HG02938 (cell line): ENCODE data around the gene HOATZ.

Experiments
- ATAC-seq: cut with Tn5 transposase; IDR thresholded peaks from one replicate; pipeline ENCODE4 v1.9.1; 2021; ENCODE audit warnings: mild to moderate bottlenecking, moderate library complexity; ENCODE audit not compliant: unreplicated experiment

HOATZ gene

GRCh38 chr11:111548525-111548924 lies 33.9 kb downstream of the HOATZ start:
- no peak for ATAC-seq

DNA sequence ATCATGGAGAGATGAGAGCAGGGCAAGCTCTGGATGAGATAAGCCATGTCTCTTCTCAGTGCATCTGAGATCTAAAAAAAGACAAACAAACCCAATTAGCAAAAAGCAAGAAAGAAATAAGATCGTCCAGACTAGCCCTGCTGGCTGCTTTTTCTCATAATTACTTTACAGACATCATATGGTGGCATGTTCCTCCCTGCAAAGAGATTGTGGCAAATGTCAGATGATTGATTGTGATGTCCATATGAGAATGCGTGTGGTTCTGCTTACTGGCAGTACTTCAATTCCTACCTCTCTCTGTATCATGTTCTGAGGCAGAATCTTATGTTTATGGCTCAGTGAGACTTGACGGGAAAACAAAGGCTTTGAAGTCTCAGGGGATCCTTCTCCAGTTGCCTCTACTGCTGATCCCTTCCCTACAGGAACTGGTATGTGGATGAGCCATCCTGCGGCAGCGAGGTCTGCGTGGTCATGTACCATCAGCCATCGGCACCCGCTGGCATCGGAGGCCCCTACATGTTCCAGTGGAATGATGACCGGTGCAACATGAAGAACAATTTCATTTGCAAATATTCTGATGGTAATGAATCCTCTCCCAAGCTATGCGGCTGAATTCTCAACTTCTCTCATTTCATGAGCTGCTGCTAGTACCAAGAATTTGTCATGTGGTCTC lies 34.8 kb downstream of the HOATZ start:
- ATAC-seq = no peak

- ATAC-seq = no peak
Measured at GRCh38 chr11:111549869-111550203, 35.3 kb downstream of the HOATZ start.

GRCh38 chr11:111550258-111550657 lies 35.7 kb downstream of the HOATZ start:
- no peak for ATAC-seq

DNA sequence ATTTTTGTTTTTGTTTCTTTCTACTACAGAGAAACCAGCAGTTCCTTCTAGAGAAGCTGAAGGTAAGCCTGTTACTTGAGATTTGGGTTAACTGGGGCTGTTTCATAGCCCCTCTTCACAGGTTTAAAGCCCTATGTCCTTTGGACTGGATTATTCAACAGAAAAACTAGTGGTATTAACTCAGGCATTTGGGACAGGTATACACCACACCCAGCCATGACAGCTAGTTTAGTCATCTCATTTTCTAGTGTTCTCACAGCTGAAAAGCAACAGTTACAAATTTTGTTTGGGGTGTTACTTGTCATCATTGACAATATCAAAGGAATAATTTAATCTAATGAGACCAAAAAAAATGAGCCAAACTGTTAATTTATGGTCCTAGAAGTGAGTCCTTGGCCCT lies 40.0 kb downstream of the HOATZ start:
- ATAC-seq = no peak

DNA sequence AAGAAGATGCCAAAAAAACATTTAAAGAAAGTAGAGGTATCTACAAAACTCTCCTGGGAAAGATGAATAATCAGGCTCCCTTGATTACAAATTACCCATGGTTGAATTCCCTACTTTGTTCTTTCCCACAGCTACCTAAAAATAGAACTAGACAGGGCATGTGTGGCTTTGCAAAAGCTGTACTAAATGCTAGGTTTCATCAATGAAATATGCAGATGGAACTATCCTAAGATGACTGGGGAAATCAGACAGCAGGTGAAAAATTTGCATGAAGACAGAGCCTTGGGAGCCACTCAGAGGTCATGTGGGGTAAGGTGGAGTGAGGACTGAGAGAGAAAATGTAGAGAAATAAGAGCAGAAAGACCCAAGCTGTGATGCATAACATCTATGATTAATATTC lies 40.7 kb downstream of the HOATZ start:
- ATAC-seq = no peak

DNA sequence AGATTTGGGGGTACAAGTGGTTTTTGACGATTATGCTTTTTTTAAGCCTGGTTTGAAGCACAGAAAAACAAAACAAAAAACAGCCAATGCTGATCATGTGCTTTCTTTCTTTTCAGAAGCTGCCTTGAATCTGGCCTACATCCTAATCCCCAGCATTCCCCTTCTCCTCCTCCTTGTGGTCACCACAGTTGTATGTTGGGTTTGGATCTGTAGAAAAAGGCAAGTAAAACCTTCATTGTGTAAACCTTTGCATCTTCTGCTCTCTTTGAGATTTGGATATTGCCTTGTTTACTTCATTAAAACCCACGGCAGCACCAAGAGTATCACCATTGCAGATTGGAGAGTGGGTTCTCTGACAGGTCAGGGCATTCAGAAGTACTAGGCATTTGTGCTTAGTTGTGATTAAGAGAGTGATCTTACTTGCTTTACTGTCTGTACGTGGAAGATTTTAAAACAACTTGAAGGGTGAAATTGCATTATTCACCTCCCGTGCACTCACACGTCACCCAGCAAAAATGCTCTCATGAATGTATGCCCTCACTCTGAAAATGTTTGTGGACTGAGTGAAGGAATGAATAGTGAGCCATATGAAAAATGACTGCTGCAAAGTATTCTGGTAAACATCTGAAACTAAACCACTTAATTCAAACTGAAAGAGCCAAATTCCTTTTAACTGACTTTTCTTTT lies 43.0 kb downstream of the HOATZ start:
- ATAC-seq = no peak

DNA sequence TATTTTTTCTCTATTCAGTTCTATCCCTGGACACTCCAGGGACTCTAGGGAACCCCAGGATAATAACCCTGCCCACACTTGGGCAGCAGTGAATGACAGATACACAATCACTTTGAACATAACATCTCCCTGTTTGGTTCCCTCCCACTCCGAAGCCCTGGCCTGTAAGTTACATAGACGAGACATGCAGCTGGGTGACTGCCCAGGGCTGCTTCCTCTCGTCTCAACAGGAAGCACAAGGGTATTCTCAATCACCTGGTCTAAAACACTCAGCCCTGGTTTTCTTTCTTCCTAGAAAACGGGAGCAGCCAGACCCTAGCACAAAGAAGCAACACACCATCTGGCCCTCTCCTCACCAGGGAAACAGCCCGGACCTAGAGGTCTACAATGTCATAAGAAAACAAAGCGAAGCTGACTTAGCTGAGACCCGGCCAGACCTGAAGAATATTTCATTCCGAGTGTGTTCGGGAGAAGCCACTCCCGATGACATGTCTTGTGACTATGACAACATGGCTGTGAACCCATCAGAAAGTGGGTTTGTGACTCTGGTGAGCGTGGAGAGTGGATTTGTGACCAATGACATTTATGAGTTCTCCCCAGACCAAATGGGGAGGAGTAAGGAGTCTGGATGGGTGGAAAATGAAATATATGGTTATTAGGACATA lies 45.4 kb downstream of the HOATZ start:
- no peak for ATAC-seq

- ATAC-seq = no peak
Measured at GRCh38 chr11:111560800-111561199, 46.2 kb downstream of the HOATZ start.

DNA sequence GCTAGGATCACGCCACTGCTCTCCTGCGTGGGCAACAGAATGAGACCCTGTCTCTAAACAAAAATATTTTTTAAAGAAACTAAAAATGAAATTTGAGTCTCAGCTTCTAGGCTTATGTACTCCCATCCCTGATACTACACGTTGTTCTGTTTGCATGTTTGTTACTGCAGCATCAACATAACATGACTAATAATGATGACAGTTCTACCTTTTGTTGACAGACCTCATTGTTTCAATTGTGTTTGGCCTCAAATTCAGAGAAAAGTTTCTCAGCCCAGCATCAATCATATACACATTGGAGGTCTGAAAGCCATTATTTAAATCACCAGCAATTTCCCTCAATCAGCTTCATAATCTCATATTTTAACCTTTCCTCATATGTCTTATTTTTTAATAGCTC lies 46.7 kb downstream of the HOATZ start:
- ATAC-seq = no peak

DNA sequence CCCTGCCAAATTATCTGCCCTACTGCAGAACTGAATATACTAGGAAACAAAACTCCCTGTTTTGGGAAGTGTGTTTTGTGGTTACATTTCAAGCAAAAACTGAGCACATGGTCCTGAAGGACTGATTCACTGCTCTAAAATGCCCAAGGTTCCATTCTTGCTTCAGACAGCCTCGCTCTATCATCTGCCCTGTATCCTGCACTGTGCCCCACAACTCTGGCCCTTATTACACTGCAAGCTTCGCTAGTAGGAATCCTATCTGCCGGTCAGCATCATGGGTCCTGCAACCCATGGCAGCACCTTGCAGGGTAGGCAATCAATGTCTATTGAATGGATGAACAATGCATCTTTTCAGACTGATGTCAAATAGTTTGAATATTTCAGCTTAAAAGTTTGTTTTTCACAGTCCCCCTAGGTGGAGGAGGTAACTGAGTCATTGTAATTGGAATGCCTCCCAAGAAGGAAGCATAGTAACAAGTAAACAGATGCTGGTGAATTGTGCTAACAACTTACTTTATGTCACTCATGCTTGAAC lies 47.3 kb downstream of the HOATZ start:
- ATAC-seq = no peak

DNA sequence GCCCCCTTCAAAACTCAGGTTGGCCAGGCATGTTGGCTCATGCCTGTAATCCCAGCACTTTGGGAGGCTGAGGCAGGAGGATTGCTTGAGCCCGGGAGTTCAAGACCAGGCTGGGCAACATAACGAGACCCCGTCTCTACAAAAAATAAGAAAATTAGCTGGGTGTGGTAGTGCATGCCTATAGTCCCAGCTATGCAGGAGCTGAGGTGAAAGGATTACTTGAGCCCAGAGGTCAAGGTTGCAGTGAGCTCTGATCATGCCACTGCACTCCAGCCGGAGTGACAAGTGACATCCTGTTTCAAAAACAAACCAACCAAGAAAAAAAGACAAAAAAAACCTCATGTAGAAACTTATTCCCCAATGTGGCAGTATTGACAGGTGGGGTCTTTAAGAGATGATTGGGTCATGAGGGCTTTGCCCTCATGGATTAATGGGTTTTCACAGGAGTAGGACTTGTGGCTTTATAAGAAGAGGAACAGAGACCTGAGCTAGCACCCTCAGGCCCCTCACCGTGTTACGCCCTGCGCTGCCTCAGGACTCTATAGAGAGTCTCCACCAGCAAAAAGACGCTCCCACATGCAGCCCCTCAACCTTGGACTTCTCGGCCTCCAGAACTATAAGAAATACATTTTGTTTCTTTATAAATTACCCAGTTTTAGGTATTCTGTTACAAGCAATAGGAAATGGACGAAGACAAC lies 48.3 kb downstream of the HOATZ start:
- ATAC-seq = no peak

DNA sequence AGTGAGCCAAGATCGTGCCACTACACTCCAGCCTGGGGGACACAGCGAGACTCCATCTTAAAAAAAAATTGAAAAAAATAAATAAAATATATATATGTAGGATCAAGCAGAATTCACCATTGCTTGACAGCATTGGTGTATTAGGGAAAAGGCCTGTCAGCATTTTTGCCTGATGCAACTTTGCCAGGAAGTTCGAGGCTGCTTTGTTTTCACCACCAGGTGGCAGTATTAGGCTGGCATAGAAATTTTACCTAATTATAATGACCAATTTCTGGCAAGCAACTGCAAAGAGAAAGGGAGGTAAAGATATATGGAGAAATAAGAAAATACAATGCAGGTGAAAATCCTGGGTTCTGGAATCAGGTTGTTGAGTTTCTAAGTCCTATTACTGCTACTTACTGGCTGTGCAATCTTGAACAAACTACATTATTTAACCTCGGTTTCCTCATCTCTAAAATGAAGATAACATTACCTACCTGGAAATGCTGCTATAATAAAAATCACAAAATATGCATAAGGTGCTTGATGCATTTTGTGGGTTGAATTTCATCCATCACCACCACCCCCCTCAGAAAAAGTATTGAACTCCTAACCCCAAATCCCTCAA lies 50.6 kb downstream of the HOATZ start:
- no peak for ATAC-seq

GRCh38 chr11:111566324-111566723 lies 51.7 kb downstream of the HOATZ start:
- no peak for ATAC-seq

- no peak for ATAC-seq
Measured at GRCh38 chr11:111569476-111569875, 54.9 kb downstream of the HOATZ start.

DNA sequence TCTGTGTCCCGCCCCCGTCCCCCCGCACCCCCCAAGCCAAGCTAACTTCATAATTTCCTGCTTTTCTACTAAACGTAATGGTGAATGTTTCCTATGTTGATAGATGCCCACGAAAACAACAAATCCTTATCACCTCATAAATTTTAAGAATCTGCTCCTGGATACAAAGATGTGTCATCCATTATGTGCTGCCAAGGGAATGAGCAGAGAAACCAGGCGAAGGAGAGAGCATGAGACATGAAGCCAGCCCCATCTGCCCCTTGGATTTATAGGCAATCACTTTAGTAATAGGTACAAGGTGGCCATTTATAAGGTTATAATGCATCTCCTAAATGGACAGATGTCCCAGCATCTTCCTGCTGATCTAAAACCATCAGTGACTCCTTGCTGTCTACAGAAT lies 56.2 kb downstream of the HOATZ start:
- ATAC-seq = no peak

- no peak for ATAC-seq
Measured at GRCh38 chr11:111571829-111572501, 57.4 kb downstream of the HOATZ start.

DNA sequence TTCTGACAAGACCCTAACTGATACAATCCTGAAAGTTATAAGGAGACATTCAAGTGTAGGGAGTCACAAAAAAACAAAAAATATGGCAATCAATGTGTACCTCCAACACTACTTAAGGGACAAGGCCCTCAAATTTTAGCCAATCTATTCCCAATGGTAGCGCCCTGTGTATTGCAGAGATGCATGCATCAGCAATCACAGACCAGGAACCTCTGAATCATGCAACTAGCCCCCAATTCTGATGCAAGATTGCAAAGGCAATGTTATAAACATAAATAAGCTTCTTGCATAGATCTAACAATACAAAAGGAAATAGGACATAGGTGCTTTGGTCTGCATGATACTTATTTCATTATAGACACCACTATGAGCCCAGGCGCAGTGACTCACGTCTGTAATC lies 58.0 kb downstream of the HOATZ start:
- ATAC-seq = no peak

GRCh38 chr11:111573821-111574249 lies 59.3 kb downstream of the HOATZ start:
- no peak for ATAC-seq

DNA sequence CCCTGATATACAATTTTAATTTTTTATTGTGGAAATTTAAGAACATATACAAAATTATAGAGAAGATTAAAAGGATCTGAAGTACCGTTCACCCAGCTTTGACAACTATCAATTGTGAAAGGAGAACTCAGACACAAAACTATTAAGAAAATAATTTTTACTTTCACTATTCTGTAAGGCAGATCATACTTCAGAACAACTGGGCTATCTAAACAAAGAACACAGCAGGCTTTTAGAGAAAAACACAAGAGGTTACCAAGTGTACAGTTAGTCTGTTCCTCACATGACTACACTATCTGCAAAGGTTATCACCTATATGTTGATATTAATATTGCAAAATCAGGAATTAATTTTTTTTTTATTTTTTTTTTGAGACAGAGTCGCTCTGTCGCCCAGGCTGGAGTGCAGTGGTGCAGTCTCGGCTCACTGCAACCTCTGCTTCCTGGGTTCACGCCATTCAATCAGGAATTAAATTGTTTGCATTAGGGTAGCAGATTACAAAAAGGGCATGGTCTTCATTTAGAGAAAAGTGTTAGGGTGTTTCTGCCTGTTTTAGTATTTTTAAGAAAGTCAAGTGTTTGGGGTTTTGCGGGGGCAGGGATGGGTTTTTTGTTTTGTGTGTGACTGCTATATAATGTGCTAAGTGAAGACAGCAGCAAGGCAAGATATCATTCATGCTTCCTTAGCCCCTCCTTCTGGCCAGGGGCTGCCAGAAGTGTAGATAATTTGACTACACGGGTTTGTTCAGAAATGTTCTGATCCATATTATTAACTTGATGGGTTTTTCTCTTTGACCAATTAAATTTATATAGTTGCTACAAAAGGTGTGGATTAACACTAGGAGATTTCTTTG lies 60.0 kb downstream of the HOATZ start:
- no peak for ATAC-seq
